KOPT-K1 (cell line): ENCODE results near the gene TM9SF2.
A peak's percentile ranks its signal among the peaks of the same experiment; 100 is the strongest.

Source experiments
- H3K27ac ChIP-seq: fragments of 200-600 bp; sonication (generic); 2 replicates; pipeline ENCODE4 v1.5.1; 2016; ENCODE audit warnings: antibody characterized with exemption, mild to moderate bottlenecking, low read depth, low read length; ENCODE audit not compliant: poor library complexity, severe bottlenecking
- H3K36me3 ChIP-seq: fragments of 200-600 bp; sonication (generic); 2 replicates; pipeline ENCODE4 v1.5.1; 2017; ENCODE audit warnings: antibody characterized with exemption, mild to moderate bottlenecking, low read length, moderate library complexity; ENCODE audit not compliant: insufficient read depth
- H3K9me3 ChIP-seq: fragments of 200-600 bp; sonication (generic); 2 replicates; pipeline ENCODE4 v1.5.1; 2017; ENCODE audit warnings: antibody characterized with exemption, low read length, mild to moderate bottlenecking; ENCODE audit not compliant: insufficient read depth, poor library complexity, severe bottlenecking

TM9SF2 gene

GRCh38 chr13:99572131-99572530, 70.9 kb downstream of the TM9SF2 start:
- Histone ChIP-seq H3K9me3 (peaks cover 25% of the 10 kb centered on the region), H3K27ac (no peak overlapping the region), H3K36me3 (0 out of 2 replicates have a peak, but pooled peaks cover under 1% of the 10 kb centered on the region)

GRCh38 chr13:99572921-99573320, 71.6 kb downstream of the TM9SF2 start:
- Histone ChIP-seq H3K36me3 (no peaks in the 10 kb centered on the region), H3K27ac (no peak overlapping the region), H3K9me3 (peaks cover 17% of the 10 kb centered on the region)

GRCh38 chr13:99575376-99576120, 74.3 kb downstream of the TM9SF2 start:
- no peaks in the 10 kb centered on the region for H3K9me3 ChIP-seq
- H3K36me3 ChIP-seq, result no peaks in the 10 kb centered on the region
- no peak overlapping the region for H3K27ac ChIP-seq

DNA sequence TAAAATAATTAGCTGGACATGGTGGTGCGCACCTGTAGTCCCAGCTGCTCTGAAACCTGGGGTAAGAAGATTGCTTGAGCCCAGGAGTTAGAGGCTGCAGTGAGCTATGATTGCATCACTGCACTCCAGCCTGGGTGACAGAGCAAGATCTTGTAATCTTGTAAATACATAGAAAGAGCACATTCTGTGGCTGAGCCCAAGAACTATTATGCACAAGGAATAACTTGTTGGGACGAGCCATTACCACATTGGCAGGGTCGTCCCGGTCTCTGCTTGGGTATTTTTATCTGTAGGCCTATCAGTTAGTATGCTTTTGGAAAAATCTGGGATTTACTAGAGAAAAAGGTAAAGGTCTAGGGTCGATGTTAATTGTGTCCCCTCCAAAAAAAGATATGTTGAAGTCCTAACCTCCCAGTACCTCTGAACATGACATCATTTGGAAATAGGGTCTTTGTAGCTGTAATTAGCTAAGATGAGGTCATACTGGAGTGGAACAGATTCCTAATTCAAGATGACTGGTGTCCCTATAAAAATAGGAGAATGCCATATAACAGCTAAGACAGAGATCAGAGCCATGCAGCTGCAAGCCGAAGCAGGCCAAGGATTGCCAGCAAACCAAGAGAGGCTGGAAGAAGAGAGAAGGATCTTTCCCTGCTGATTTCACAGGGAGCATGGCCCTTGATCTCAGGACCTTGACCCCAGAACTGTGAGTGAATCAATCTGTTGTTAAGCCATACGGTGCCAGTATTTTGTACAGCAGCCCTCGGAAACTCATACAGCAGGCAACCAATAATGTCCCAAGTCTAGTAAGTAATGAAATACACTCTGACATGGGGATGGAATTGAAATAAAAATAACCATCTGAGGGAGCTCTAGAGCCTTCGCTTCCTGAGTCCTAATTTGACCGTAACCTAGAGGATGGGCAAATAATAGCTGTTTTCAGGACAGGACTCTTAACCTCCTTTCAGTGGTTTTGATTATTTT, 77.0 kb downstream of the TM9SF2 start:
- H3K36me3 ChIP-seq, result no peaks in the 10 kb centered on the region
- no peak overlapping the region for H3K27ac ChIP-seq
- no peaks in the 10 kb centered on the region for H3K9me3 ChIP-seq

- H3K36me3 ChIP-seq, result no peaks in the 10 kb centered on the region
- H3K27ac ChIP-seq, result no peak overlapping the region
- no peaks in the 10 kb centered on the region for H3K9me3 ChIP-seq
Measured at GRCh38 chr13:99580500-99581268, 79.4 kb downstream of the TM9SF2 start.

- Histone ChIP-seq H3K27ac (no peak overlapping the region), H3K36me3 (no peaks in the 10 kb centered on the region), H3K9me3 (no peaks in the 10 kb centered on the region)
Measured at GRCh38 chr13:99582511-99582910, 81.2 kb downstream of the TM9SF2 start.

GRCh38 chr13:99585609-99586008, 84.3 kb downstream of the TM9SF2 start:
- H3K9me3 ChIP-seq, result no peaks in the 10 kb centered on the region
- no peak overlapping the region for H3K27ac ChIP-seq
- H3K36me3 ChIP-seq, result no peaks in the 10 kb centered on the region

- H3K27ac ChIP-seq, result no peak overlapping the region
- H3K36me3 ChIP-seq, result no peaks in the 10 kb centered on the region
- no peaks in the 10 kb centered on the region for H3K9me3 ChIP-seq
Measured at GRCh38 chr13:99587021-99587420, 85.7 kb downstream of the TM9SF2 start.

DNA sequence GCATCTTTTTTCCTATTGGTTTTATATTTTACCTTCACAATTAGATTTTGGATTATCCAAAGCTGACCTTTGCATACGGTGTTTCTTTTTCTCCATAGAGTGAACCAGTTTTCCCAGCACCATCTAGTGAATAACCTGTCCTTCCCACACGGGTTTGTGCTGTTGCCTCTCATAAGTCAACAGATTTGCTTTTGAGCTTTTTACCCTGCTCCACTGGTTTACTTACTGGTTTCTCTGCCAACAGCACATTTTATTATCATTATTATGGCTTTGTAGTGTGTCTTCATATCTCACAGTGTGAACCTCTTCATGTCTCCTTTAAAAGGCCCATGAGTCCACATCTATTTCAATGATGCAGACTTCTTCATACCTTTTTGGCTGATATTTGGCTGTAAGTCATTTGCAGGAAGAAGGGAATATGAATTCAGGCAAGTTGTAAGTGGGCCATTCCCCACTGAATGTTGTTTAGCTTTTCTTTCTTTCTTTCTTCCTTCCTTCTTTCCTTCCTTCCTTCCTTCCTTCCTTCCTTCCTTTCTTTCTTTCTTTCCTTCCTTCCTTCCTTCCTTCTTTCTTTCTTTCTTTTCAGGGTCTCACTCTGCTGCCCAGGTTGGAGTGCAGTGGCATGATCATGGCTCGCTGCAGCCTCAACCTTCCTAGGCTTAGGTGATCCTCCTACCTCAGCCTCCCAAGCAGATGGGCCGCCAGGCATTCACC, 86.8 kb downstream of the TM9SF2 start:
- Histone ChIP-seq H3K27ac (no peak overlapping the region), H3K36me3 (no peaks in the 10 kb centered on the region), H3K9me3 (no peaks in the 10 kb centered on the region)

DNA sequence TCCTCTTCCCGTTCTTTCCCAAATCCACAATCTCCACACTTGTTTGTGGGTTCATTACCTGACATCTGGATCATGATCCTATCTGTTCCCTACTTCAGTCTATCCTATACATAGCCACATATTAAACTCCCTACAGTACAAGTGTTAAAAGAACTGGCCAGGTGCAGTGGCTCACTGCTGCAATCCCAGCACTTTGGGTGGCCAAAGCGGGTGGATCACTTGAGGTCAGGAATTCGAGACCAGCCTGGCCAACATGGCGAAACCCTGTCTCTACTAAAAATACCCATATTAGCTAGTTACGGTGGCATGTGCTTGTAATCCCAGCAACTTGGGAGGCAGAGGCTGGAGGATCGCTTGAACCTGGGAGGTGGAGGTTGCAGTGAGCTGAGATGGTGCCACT, 88.3 kb downstream of the TM9SF2 start:
- Histone ChIP-seq H3K36me3 (no peaks in the 10 kb centered on the region), H3K9me3 (no peaks in the 10 kb centered on the region), H3K27ac (no peak overlapping the region)

GRCh38 chr13:99590519-99591011, 89.3 kb downstream of the TM9SF2 start:
- no peaks in the 10 kb centered on the region for H3K9me3 ChIP-seq
- no peak overlapping the region for H3K27ac ChIP-seq
- no peaks in the 10 kb centered on the region for H3K36me3 ChIP-seq

DNA sequence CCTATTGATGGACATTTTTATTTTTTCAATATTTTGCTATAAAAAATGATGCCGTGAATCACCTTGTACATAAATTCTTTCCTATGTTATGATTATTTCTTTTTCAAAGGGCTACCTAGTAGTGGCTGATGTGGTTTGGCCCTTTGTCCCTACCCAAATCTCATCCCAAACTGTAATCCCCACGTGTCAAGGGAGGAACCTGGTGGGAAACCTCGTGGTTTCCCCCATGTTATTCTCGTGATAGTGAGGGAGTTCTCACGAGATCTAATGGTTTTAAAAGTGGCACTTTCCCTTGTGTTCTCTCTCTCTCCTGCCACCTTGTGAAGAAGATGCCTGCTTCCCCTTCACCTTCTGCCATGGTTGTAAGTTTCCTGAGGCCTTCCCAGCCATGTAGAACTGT, 94.9 kb downstream of the TM9SF2 start:
- H3K9me3 ChIP-seq, result no peaks in the 10 kb centered on the region
- no peaks in the 10 kb centered on the region for H3K36me3 ChIP-seq
- no peak overlapping the region for H3K27ac ChIP-seq

DNA sequence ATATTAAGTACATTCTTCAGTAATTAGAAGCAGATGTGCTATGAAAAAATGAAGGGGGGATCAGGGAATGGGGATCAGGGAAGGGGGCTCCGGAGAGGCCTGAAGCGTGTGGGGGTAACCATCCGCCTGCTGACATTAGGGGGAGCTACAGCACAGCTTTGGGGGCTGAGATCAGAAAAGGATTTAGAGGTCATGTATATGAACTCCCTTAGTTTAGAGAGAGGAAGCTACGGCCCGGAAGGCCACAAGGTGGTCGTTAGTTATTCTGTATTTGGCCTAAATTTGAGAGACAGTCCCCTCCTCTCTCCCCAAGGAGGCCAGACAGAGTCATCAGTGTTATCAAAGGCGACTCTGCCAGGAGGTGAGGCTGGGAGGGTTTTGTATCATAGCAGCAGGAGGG, 99.0 kb downstream of the TM9SF2 start:
- H3K9me3 ChIP-seq, result no peaks in the 10 kb centered on the region
- H3K27ac ChIP-seq, result no peak overlapping the region
- H3K36me3 ChIP-seq, result no peaks in the 10 kb centered on the region

DNA sequence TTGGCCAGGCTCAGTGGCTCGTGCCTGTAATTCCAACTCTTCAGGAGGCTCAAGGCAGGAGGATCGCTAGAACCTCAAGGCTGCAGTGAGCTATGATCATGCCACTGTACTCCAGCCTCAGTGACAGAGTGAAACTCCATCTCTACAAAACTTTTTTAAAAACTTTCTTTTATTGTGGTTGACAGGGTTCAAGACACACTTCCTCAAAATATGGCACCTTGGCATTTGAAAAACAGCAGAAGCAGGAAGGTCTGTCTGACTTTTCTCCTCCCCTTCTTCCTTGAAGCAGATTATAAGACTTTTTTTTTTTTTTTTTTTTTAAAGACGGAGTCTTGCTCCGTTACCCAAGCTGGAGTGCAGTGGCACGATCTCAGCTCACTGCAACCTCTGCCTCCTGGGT, 100.3 kb downstream of the TM9SF2 start:
- H3K36me3 ChIP-seq, result no peaks in the 10 kb centered on the region
- no peaks in the 10 kb centered on the region for H3K9me3 ChIP-seq
- peak overlapping the region; percentile 15 for H3K27ac ChIP-seq
